Stomach (tissue), 9 donors: ENCODE measurements around the gene PASD1. TPM values are rescaled to one million over a fixed set of nuclear protein-coding genes. Genes with fewer than 3 reads are reported as not detected.
"Not testable (repeated sequence)": the region's sequence is repeated elsewhere in the genome, so short reads cannot be mapped to it uniquely, and the experiment has no call there.

Source experiments
- DNase-seq, 2 donors: peaks; one replicate each; pipeline versions ENCODE4 v3.0.0 to v3.0.0-alpha.2; 2013 to 2019
- H3K27ac ChIP-seq, 5 donors: fragments of 200-600 bp in 4 of 5; sonication (generic) in 4 of 5; one replicate each; pipeline ENCODE4 v1.5.1; 2013 to 2019; ENCODE audit warnings: mild to moderate bottlenecking in 1 of 5, moderate library complexity in 1 of 5
- H3K27me3 ChIP-seq, 3 donors: fragments of 200-600 bp; sonication (generic); one replicate each; pipeline ENCODE4 v1.5.1; 2017 to 2019; ENCODE audit warnings: mixed run types in 1 of 3
- H3K36me3 ChIP-seq, 4 donors: fragments of 200-600 bp; sonication (generic); 1 replicate in 3 of 4; 2 replicates in 1 of 4; pipeline ENCODE4 v1.5.1; 2016 to 2019
- H3K4me1 ChIP-seq, 4 donors: fragments of 200-600 bp; sonication (generic); one replicate each; pipeline ENCODE4 v1.5.1; 2016 to 2019
- H3K4me3 ChIP-seq, 4 donors: fragments of 200-600 bp; sonication (generic) in 3 of 4; one replicate each; pipeline ENCODE4 v1.5.1; 2016 to 2019; ENCODE audit warnings: mild to moderate bottlenecking in 1 of 4
- H3K9me3 ChIP-seq, 4 donors: fragments of 200-600 bp; sonication (generic); one replicate each; pipeline ENCODE4 v1.5.1; 2016 to 2019
- EP300 ChIP-seq: sonication (generic); formaldehyde crosslinking; IDR thresholded peaks from one replicate; pipeline ENCODE4 v1.6.1; 2017; ENCODE audit warnings: antibody characterized with exemption
- POLR2A ChIP-seq, 4 donors: fragments of 450-650 bp; IDR thresholded peaks; one replicate each; pipeline ENCODE4 v1.6.1; 2016; ENCODE audit warnings: antibody characterized with exemption in 4 of 4, control low read depth in 2 of 4, mild to moderate bottlenecking in 1 of 4, moderate library complexity in 1 of 4
- POLR2AphosphoS5 ChIP-seq, 3 donors: sonication (generic); formaldehyde crosslinking; IDR thresholded peaks; one replicate each; pipeline ENCODE4 v1.6.1; 2016; ENCODE audit warnings: antibody characterized with exemption in 3 of 3
- WGBS, 5 donors: extraction: QIAGEN DNeasy Blood & Tissue Kit in 3 of 5; methylation state at CpG; one replicate each; pipeline versions ENCODE4 v1.1.5 to v1.1.7; 2013 to 2018; 5-methylcytosine and 5-hydroxymethylcytosine counted together
- intact Hi-C: fragments of 100-400 bp; cut with DNase I; formaldehyde crosslinking; loops from one replicate; pipeline ENCODE4 v1.15.1; 2023; ENCODE audit warnings: low total_unique reads
- polyA plus RNA-seq, 3 donors: library from polyadenylated mRNA; stranded (reverse); fragments of 200-250 nt; gene quantifications; one replicate each; pipeline ENCODE4 v1.2.3, GENCODE V29; 2013
- total RNA-seq, 5 donors: library from RNA; depleted of rRNA; stranded (reverse); fragments of >200 nt; gene quantifications; one replicate each; pipeline versions ENCODE4 v1.1.0 to v1.2.3, GENCODE V29; 2014 to 2016
- TF ChIP-seq, protein P1 (sequence below), 7 experiments: fragments of 450-650 bp in 4 of 7; fragments of 200-600 bp in 3 of 7; sonication (generic) in 3 of 7; IDR thresholded peaks; one replicate each; pipeline ENCODE4 v1.5.1; 2016 to 2019; ENCODE audit warnings: antibody characterized with exemption in 7 of 7, control low read depth in 2 of 7, mild to moderate bottlenecking in 1 of 7
- donor health status: healthy with polysubstance abuse.
- donor health status: Bipolar disorder and iron deficiency.
- donor health status: healthy.

PASD1 gene
- total and polyA plus RNA-seq, 8 donors = not detected

DNA sequence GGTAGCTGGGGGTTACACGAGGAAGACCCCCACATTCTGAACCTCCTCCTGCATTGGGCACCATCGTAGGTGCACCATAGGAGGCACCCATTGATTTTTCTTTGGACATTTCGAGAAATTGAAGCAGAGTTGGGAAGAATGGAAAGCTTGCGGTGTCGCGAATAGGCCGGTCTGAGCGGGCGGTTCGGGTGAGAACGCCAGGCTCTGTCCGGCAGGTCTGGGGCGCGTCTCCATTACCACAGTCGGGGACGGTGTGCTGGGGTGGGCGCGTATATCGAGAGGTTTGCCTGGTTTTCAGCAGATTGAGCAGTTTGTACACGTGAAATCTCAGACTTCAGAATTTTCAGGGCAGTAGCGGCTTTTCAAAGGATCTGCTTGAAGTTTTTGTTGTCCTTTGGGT, 560 bp downstream of the PASD1 start:
- no peak overlapping the region for H3K27ac ChIP-seq
- H3K9me3 ChIP-seq = peaks cover 0 to 4% (median 0%) of the 10 kb centered on the region in 4 donors
- 90 to 98% (median 95%) methylated on average over 21 of the region's 21 CpGs for WGBS, 5 donors

DNA sequence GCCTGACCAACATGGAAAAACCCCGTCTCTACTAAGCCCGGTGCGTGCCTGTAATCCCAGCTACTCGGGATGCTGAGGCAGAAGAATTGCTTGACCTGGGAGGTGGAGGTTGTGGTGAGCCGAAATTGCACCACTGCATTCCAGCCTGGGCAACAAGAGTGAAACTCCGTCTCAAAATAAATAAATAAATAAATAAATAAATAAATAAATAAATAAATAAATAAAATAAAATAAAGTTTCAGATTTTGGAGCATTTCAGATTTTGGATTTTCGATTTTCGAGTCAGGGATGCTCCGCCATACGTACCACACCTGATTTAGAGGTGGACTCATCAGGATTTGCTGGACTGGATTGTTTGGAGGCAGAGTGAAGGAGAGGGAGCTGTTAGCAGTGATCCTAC, 3.4 kb downstream of the PASD1 start:
- H3K27me3 ChIP-seq, H3K36me3 ChIP-seq, H3K4me3 ChIP-seq, H3K27ac ChIP-seq, H3K4me1 ChIP-seq, H3K9me3 ChIP-seq, DNase-seq, intact Hi-C loops: not testable (repeated sequence)
- WGBS, 5 donors = 89 to 91% (median 90%) methylated on average over 10 of the region's 10 CpGs

More for the DNA sequence above, 560 bp downstream of the PASD1 start:
- intact Hi-C loops = no loop called here
- no peak for TF ChIP-seq POLR2AphosphoS5 (IDR thresholded peaks at IDR 0.05)
- TF ChIP-seq, protein P1, sequence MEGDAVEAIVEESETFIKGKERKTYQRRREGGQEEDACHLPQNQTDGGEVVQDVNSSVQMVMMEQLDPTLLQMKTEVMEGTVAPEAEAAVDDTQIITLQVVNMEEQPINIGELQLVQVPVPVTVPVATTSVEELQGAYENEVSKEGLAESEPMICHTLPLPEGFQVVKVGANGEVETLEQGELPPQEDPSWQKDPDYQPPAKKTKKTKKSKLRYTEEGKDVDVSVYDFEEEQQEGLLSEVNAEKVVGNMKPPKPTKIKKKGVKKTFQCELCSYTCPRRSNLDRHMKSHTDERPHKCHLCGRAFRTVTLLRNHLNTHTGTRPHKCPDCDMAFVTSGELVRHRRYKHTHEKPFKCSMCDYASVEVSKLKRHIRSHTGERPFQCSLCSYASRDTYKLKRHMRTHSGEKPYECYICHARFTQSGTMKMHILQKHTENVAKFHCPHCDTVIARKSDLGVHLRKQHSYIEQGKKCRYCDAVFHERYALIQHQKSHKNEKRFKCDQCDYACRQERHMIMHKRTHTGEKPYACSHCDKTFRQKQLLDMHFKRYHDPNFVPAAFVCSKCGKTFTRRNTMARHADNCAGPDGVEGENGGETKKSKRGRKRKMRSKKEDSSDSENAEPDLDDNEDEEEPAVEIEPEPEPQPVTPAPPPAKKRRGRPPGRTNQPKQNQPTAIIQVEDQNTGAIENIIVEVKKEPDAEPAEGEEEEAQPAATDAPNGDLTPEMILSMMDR (IDR thresholded peaks at IDR 0.05) = no peak
- TF ChIP-seq POLR2A (IDR thresholded peaks at IDR 0.05) = no peak
- no peak for TF ChIP-seq EP300
- Histone ChIP-seq H3K4me3 (no peak overlapping the region), H3K4me1 (no peaks in the 10 kb centered on the region), H3K36me3 (no peaks in the 10 kb centered on the region), H3K27me3 (no peaks in the 10 kb centered on the region)
- no peak for DNase-seq

DNA sequence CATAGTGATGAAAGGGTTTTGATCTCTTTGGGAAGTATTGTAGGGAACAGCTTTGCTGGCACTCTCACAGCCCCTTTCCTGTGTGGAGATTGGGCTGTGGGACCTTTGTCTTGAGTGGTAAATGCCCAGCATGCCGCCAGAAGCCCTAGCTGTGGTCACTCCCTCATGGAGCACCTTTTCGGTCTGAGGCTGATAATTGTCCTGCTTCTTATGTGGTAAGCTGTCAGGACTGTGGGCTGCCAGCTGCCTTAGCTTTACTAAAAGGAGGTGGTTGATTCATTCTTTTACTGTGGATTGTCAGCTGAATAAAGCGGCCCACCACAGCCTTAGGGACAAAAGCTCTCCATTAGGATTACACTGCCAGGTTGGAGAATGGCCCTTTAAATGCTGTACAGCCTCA, 7.1 kb downstream of the PASD1 start:
- H3K9me3 ChIP-seq = no peaks in the 10 kb centered on the region
- intact Hi-C loops = no loop called here
- no peaks in the 10 kb centered on the region for H3K36me3 ChIP-seq
- no peak overlapping the region for H3K27ac ChIP-seq
- H3K4me1 ChIP-seq = no peaks in the 10 kb centered on the region
- 47 to 83% (median 76%) methylated on average over 3 of the region's 3 CpGs for WGBS, 5 donors
- no peak overlapping the region for H3K4me3 ChIP-seq
- TF ChIP-seq, protein P1 (IDR thresholded peaks at IDR 0.05) = no peak
- TF ChIP-seq POLR2AphosphoS5 (IDR thresholded peaks at IDR 0.05) = no peak
- TF ChIP-seq EP300 = no peak
- TF ChIP-seq POLR2A (IDR thresholded peaks at IDR 0.05) = no peak
- no peak for DNase-seq
- H3K27me3 ChIP-seq = no peaks in the 10 kb centered on the region

DNA sequence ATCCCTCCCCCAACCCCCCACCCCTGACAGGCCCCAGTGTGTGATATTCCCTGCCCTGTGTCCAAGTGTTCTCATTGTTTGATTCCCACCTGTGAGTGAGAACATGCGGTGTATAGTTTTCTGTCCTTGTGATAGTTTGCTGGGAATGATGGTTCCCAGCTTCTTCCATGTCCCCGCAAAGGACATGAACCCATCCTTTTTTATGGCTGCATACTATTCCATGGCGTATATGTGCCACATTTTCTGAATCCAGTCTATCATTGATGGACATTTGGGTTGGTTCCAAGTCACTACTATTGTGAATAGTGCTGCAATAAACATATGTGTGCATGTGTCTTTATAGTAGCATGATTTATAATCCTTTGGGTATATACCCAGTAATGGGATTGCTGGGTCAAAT, 29.9 kb downstream of the PASD1 start:
- 82 to 98% (median 89%) methylated on average over 3 of the region's 3 CpGs for WGBS, 5 donors
- intact Hi-C loops = not testable (repeated sequence)

DNA sequence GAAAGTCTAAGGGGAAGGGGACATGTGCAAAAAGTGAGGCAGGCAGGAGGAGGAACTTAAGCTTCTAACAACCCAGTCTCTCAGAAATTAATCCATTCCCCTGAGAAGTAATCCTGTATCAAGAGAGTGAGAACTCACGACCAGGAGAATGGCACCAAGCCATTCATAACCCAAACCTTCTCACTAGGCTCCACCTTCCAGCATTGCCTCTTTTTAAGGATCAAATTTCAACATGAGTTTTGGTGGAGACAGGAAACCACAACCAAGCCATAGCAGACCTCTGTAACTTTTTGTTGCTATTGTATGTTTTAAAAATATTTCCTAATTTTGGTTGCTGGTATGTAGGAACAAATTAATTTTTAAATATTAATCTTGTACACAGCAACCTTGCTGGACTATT, 32.8 kb downstream of the PASD1 start:
- H3K4me3 ChIP-seq = no peak overlapping the region
- TF ChIP-seq EP300 (no peak), POLR2AphosphoS5 (IDR thresholded peaks at IDR 0.05) (no peak), POLR2A (IDR thresholded peaks at IDR 0.05) (no peak)
- TF ChIP-seq, protein P1 (IDR thresholded peaks at IDR 0.05) = no peak
- no peaks in the 10 kb centered on the region for H3K4me1 ChIP-seq
- WGBS, 5 donors = 0 to 3% (median 0%) methylated on average over 1 of the region's 1 CpG
- H3K27ac ChIP-seq = no peak overlapping the region
- H3K9me3 ChIP-seq = no peaks in the 10 kb centered on the region
- intact Hi-C loops = no loop called here
- no peaks in the 10 kb centered on the region for H3K36me3 ChIP-seq
- DNase-seq = no peak
- no peaks in the 10 kb centered on the region for H3K27me3 ChIP-seq

More for the DNA sequence above, 29.9 kb downstream of the PASD1 start:
- H3K4me3 ChIP-seq, H3K4me1 ChIP-seq, H3K9me3 ChIP-seq, H3K27ac ChIP-seq, DNase-seq, H3K36me3 ChIP-seq, H3K27me3 ChIP-seq: not testable (repeated sequence)
